Activated CD4-positive, alpha-beta T cell treated with anti-CD3 and anti-CD28 coated beads, Interleukin-2, amount 10 ng/mL, durations not matched to agents 24 days and 14 days (primary cell): ENCODE results near the gene OR52K2. TPM values are rescaled to one million over a fixed set of nuclear protein-coding genes. Genes with fewer than 3 reads are reported as not detected.
"Not testable (repeated sequence)": the region's sequence is repeated elsewhere in the genome, so short reads cannot be mapped to it uniquely, and the experiment has no call there.

ENCODE experiments used
- DNase-seq: peaks from one replicate; pipeline ENCODE4 v3.0.0; 2022
- H3K27ac Mint-ChIP-seq: one replicate; pipeline ENCODE4 v1.8.0; 2022; ENCODE audit warnings: mild to moderate bottlenecking, mixed read lengths
- H3K27me3 Mint-ChIP-seq: one replicate; pipeline ENCODE4 v1.8.0; 2022; ENCODE audit warnings: mixed read lengths
- H3K36me3 Mint-ChIP-seq: one replicate; pipeline ENCODE4 v1.8.0; 2022; ENCODE audit warnings: low read depth, mild to moderate bottlenecking, mixed read lengths
- H3K4me1 Mint-ChIP-seq: one replicate; pipeline ENCODE4 v1.8.0; 2021; ENCODE audit warnings: mixed read lengths
- H3K4me3 Mint-ChIP-seq: one replicate; pipeline ENCODE4 v1.8.0; 2022; ENCODE audit warnings: mild to moderate bottlenecking, moderate library complexity, mixed read lengths
- H3K9me3 Mint-ChIP-seq: one replicate; pipeline ENCODE4 v1.8.0; 2021; ENCODE audit warnings: mixed read lengths
- intact Hi-C: fragments of 100-400 bp; cut with micrococcal nuclease; formaldehyde crosslinking; loops from one replicate; pipeline ENCODE4 v1.15.1; 2023
- total RNA-seq: library from RNA; stranded (reverse); gene quantifications from 2 replicates; pipeline ENCODE4 v1.2.3, GENCODE V29; 2022

OR52K2 gene
- total RNA-seq: not detected in 2 replicates

DNA sequence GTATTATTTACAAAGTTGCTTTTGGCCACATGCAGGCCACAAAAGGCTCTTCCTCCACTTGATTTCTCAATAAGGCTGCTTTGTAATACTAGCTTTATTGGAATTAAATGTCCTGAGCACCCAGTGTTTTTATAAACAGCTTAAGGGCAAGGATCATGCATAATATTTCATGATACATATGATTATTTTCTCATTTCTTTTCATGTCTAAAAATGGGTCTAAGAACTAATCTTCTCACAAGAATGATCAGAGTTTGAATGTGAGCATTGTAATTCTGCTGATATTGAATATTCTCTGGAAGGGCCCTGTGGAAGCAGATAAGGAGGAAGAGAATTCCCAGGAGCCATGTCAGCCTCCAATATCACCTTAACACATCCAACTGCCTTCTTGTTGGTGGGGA, at the start of gene OR52K2:
TSS of gene OR52K2 (plus strand) at position 301 of the 400 bp plus-strand sequence. CDS start at position 346, 45 bp downstream.
- no peak for DNase-seq
- peaks cover 4% of the 10 kb centered on the region for H3K9me3 Mint-ChIP-seq
- H3K27me3 Mint-ChIP-seq: no peaks in the 10 kb centered on the region
- peaks cover 1% of the 10 kb centered on the region for H3K4me1 Mint-ChIP-seq
- intact Hi-C loops: no loop called here
- peaks cover under 1% of the 10 kb centered on the region for H3K36me3 Mint-ChIP-seq
- no peak within 1 kb of the TSS for H3K4me3 Mint-ChIP-seq
- H3K27ac Mint-ChIP-seq: no peak within 1 kb of the TSS

DNA sequence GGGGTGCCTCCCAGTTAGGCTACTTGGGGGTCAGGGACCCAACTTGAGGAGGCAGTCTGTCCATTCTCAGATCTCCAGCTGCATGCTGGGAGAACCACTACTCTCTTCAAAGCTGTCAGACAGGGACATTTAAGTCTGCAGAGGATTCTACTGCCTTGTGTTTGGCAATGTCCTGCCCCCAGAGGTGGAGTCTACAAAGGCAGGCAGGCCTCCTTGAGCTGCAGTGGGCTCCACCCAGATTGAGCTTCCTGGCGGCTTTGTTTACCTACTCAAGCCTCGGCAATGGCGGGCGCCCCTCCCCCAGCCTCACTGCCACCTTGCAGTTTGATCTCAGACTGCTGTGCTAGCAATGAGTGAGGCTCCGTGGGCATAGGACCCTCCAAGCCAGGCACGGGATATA, 42.9 kb upstream of the OR52K2 start:
- H3K27ac Mint-ChIP-seq, H3K9me3 Mint-ChIP-seq, intact Hi-C loops, H3K36me3 Mint-ChIP-seq, H3K4me3 Mint-ChIP-seq, DNase-seq, H3K4me1 Mint-ChIP-seq, H3K27me3 Mint-ChIP-seq: not testable (repeated sequence)

GRCh38 chr11:4416306-4416705, 32.8 kb upstream of the OR52K2 start:
- H3K27me3 Mint-ChIP-seq: no peaks in the 10 kb centered on the region
- intact Hi-C loops: no loop called here
- DNase-seq: no peak
- no peak overlapping the region for H3K4me3 Mint-ChIP-seq
- no peak overlapping the region for H3K27ac Mint-ChIP-seq
- H3K9me3 Mint-ChIP-seq: no peaks in the 10 kb centered on the region
- no peaks in the 10 kb centered on the region for H3K36me3 Mint-ChIP-seq
- H3K4me1 Mint-ChIP-seq: no peaks in the 10 kb centered on the region

GRCh38 chr11:4416816-4417215, 32.3 kb upstream of the OR52K2 start:
- Mint-ChIP-seq H3K27ac (no peak overlapping the region), H3K4me3 (no peak overlapping the region), H3K36me3 (no peaks in the 10 kb centered on the region), H3K4me1 (no peaks in the 10 kb centered on the region), H3K9me3 (no peaks in the 10 kb centered on the region), H3K27me3 (no peaks in the 10 kb centered on the region)
- intact Hi-C loops: no loop called here
- DNase-seq: no peak

GRCh38 chr11:4418403-4418802, 30.7 kb upstream of the OR52K2 start:
- H3K4me1 Mint-ChIP-seq: no peaks in the 10 kb centered on the region
- H3K9me3 Mint-ChIP-seq: peaks cover under 1% of the 10 kb centered on the region
- H3K36me3 Mint-ChIP-seq: no peaks in the 10 kb centered on the region
- intact Hi-C loops: no loop called here
- DNase-seq: no peak
- no peaks in the 10 kb centered on the region for H3K27me3 Mint-ChIP-seq
- H3K4me3 Mint-ChIP-seq: no peak overlapping the region
- no peak overlapping the region for H3K27ac Mint-ChIP-seq

- intact Hi-C loops: no loop called here
- Mint-ChIP-seq H3K27me3 (peaks cover 13% of the 10 kb centered on the region), H3K4me3 (no peak overlapping the region), H3K4me1 (no peaks in the 10 kb centered on the region), H3K9me3 (no peaks in the 10 kb centered on the region), H3K36me3 (no peaks in the 10 kb centered on the region), H3K27ac (no peak overlapping the region)
- DNase-seq: no peak
These were observed 19.0 kb upstream of the OR52K2 start for GRCh38 chr11:4430051-4430450.

- H3K9me3 Mint-ChIP-seq: no peaks in the 10 kb centered on the region
- H3K36me3 Mint-ChIP-seq: no peaks in the 10 kb centered on the region
- H3K4me3 Mint-ChIP-seq: no peak overlapping the region
- DNase-seq: no peak
- H3K4me1 Mint-ChIP-seq: no peaks in the 10 kb centered on the region
- H3K27me3 Mint-ChIP-seq: peaks cover 15% of the 10 kb centered on the region
- intact Hi-C loops: no loop called here
- H3K27ac Mint-ChIP-seq: no peak overlapping the region
These were observed 15.2 kb upstream of the OR52K2 start for GRCh38 chr11:4433856-4434255.

DNA sequence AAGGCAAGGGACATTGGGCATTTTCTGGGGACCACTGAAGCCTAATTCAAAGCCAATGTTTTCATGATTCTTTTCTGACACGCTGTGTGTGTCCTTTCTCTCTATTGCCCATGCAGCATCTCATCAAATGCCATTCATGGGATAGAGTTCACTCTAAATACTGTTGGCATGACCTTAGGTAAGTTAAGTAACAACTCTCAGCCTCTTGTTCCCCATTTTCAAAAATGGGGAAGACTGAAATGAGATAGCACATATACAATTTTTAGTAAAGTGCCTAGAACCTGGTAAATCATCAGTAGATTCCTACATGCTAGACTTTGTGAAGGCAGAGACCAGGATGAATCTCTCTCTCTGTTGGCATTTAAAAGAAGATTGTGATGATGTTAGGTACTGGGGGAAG, 12.7 kb upstream of the OR52K2 start:
- no peaks in the 10 kb centered on the region for H3K36me3 Mint-ChIP-seq
- no peak overlapping the region for H3K4me3 Mint-ChIP-seq
- peaks cover 19% of the 10 kb centered on the region for H3K27me3 Mint-ChIP-seq
- intact Hi-C loops: no loop called here
- DNase-seq: no peak
- no peak overlapping the region for H3K27ac Mint-ChIP-seq
- peaks cover 2% of the 10 kb centered on the region for H3K9me3 Mint-ChIP-seq
- no peaks in the 10 kb centered on the region for H3K4me1 Mint-ChIP-seq

- intact Hi-C loops: no loop called here
- Mint-ChIP-seq H3K27ac (no peak overlapping the region), H3K4me1 (no peaks in the 10 kb centered on the region), H3K27me3 (peaks cover 9% of the 10 kb centered on the region), H3K4me3 (no peak overlapping the region), H3K36me3 (no peaks in the 10 kb centered on the region), H3K9me3 (peaks cover 4% of the 10 kb centered on the region)
- DNase-seq: no peak
These were observed 7.6 kb upstream of the OR52K2 start for GRCh38 chr11:4441515-4441914.

DNA sequence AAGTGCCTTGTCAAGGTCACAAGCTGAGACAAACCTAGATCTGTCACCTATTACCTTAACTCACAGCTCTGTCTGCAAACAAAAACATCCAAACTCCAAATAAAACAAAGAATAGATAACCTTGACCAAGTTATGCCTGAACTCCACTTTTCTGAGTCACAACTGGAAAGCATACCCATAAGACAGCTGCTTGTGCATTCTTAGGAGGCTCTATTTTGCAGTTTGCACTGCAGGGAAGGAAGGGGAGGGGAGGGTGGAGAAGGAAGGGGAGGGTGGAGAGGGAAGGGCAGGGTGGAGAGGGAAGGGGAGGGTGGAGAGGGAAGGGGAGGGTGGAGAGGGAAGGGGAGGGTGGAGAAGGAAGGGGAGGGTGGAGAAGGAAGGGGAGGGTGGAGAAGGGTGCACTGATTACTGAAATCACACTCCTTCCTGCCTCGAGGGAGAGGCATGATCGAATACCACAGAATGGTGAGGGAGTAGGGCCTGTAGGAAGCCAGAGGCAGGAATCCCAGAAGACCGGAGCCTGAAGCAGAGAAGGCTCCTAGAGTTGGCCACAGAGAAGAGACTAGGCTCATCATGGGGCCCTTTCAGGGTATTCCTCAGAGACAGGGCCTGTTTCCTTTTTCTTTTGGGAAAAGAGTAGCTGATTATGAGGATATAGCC, 5.7 kb upstream of the OR52K2 start:
- Mint-ChIP-seq H3K4me3 (no peak overlapping the region), H3K27me3 (peaks cover 6% of the 10 kb centered on the region), H3K4me1 (no peaks in the 10 kb centered on the region), H3K36me3 (no peaks in the 10 kb centered on the region), H3K9me3 (peaks cover 4% of the 10 kb centered on the region), H3K27ac (no peak overlapping the region)
- intact Hi-C loops: no loop called here
- no peak for DNase-seq

DNA sequence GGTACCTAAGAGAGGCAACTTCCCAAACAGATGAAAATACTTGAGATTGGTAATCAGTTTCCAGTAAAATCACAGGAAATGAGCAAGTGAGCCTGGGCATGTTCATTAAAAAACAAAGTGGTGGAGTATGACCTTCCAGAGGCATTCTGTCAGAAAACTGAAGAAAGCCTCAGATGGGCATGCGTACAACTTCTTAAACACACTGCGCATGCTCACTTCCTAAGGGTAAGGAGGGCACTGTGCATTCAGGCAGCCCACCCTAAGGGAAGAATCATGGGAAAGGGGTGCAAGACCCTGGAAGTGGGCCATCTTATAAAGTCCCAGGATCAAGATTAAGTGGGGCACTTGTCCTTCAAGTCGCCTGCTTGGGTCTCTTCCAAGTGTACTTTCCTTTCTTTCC, 4.0 kb downstream of the OR52K2 start:
- Mint-ChIP-seq H3K9me3 (peaks cover 16% of the 10 kb centered on the region), H3K4me1 (peaks cover 6% of the 10 kb centered on the region), H3K4me3 (no peak overlapping the region), H3K36me3 (peaks cover 2% of the 10 kb centered on the region), H3K27me3 (no peaks in the 10 kb centered on the region), H3K27ac (no peak overlapping the region)
- intact Hi-C loops: no loop called here
- no peak for DNase-seq

- no peak overlapping the region for H3K4me3 Mint-ChIP-seq
- no peak for DNase-seq
- intact Hi-C loops: no loop called here
- no peak overlapping the region for H3K27ac Mint-ChIP-seq
- peaks cover 7% of the 10 kb centered on the region for H3K4me1 Mint-ChIP-seq
- H3K36me3 Mint-ChIP-seq: peaks cover 2% of the 10 kb centered on the region
- H3K27me3 Mint-ChIP-seq: no peaks in the 10 kb centered on the region
- peaks cover 16% of the 10 kb centered on the region for H3K9me3 Mint-ChIP-seq
These were observed 4.9 kb downstream of the OR52K2 start for GRCh38 chr11:4454021-4454420.

GRCh38 chr11:4455419-4455818, 6.3 kb downstream of the OR52K2 start:
- H3K27me3 Mint-ChIP-seq: no peaks in the 10 kb centered on the region

DNA sequence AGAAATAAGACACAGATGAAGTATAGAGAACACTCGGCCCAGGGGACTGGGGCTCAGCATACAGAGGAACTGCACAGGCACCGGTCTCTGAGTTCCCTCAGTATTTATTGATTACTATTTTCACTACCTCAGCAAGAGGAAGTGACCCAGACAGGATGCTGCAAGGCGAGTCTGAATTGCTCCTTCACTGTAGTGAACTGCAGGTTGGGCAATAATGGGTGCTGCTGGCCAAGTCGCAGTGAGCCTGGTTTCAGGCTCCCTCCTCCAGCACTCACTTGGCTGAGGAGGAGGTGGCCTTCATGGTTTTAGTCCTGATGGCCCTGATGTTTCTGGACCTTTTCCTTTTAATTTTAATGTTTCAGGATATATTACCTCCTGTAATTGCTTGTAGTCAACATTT, 10.4 kb downstream of the OR52K2 start:
- intact Hi-C loops: no loop called here
- Mint-ChIP-seq H3K4me3 (no peak overlapping the region), H3K9me3 (peaks cover 28% of the 10 kb centered on the region), H3K4me1 (peaks cover 10% of the 10 kb centered on the region), H3K36me3 (peaks cover 3% of the 10 kb centered on the region), H3K27ac (no peak overlapping the region), H3K27me3 (no peaks in the 10 kb centered on the region)
- peak; percentile 57 for DNase-seq

More at GRCh38 chr11:4455419-4455818, 6.3 kb downstream of the OR52K2 start:
- Mint-ChIP-seq H3K4me3 (no peak overlapping the region), H3K9me3 (peaks cover 16% of the 10 kb centered on the region), H3K36me3 (peaks cover 2% of the 10 kb centered on the region), H3K27ac (no peak overlapping the region), H3K4me1 (peaks cover 10% of the 10 kb centered on the region)
- DNase-seq: no peak
- intact Hi-C loops: no loop called here

GRCh38 chr11:4460151-4460550, 11.1 kb downstream of the OR52K2 start:
- H3K9me3 Mint-ChIP-seq: peaks cover 33% of the 10 kb centered on the region
- no peaks in the 10 kb centered on the region for H3K27me3 Mint-ChIP-seq
- DNase-seq: no peak
- H3K27ac Mint-ChIP-seq: no peak overlapping the region
- H3K36me3 Mint-ChIP-seq: peaks cover 3% of the 10 kb centered on the region
- H3K4me1 Mint-ChIP-seq: peaks cover 10% of the 10 kb centered on the region
- no peak overlapping the region for H3K4me3 Mint-ChIP-seq
- intact Hi-C loops: no loop called here
